Esophagus mucosa (tissue), 1 donor: ENCODE results near the gene NCAN. TPM values are rescaled to one million over a fixed set of nuclear protein-coding genes. Genes with fewer than 3 reads are reported as not detected.
"Not testable (repeated sequence)": the region's sequence is repeated elsewhere in the genome, so short reads cannot be mapped to it uniquely, and the experiment has no call there.

Experiments
- ATAC-seq: fragments of 200-7000 bp; cut with Tn5 transposase; one replicate; pipeline ENCODE4 v1.9.1; 2020
- total RNA-seq: library from RNA; stranded (reverse); gene quantifications from one replicate; pipeline ENCODE4 v1.2.4, GENCODE V29; 2023
- donor health status: DM: yes; HTN: yes; CAD: no.

The NCAN gene
- total RNA-seq, 1 donor from 2014 or later = not detected

GRCh38 chr19:19224852-19225494 lies 13.2 kb downstream of the NCAN start:
- peak; percentile 73 for ATAC-seq

GRCh38 chr19:19226204-19226603 lies 14.4 kb downstream of the NCAN start:
- ATAC-seq = no peak

- ATAC-seq = no peak
Observed at GRCh38 chr19:19226663-19227062, 14.9 kb downstream of the NCAN start.

- ATAC-seq = no peak
Observed at GRCh38 chr19:19227217-19227616, 15.5 kb downstream of the NCAN start.

GRCh38 chr19:19229701-19230100 lies 17.9 kb downstream of the NCAN start:
- no peak for ATAC-seq

- ATAC-seq = no peak
Observed at GRCh38 chr19:19230999-19231398, 19.2 kb downstream of the NCAN start.

GRCh38 chr19:19232261-19232721 lies 20.5 kb downstream of the NCAN start:
- ATAC-seq = no peak

GRCh38 chr19:19234220-19234816 lies 22.6 kb downstream of the NCAN start:
- ATAC-seq = no peak

- no peak for ATAC-seq
Observed at GRCh38 chr19:19236173-19236572, 24.4 kb downstream of the NCAN start.

- ATAC-seq = no peak
Observed at GRCh38 chr19:19238126-19238894, 26.6 kb downstream of the NCAN start.

GRCh38 chr19:19239675-19240074 lies 27.9 kb downstream of the NCAN start:
- ATAC-seq = no peak

GRCh38 chr19:19240476-19240875 lies 28.7 kb downstream of the NCAN start:
- ATAC-seq = no peak

GRCh38 chr19:19250196-19250801 lies 38.5 kb downstream of the NCAN start:
- no peak for ATAC-seq

- ATAC-seq = not testable (repeated sequence)
Observed at GRCh38 chr19:19253409-19253808, 41.7 kb downstream of the NCAN start.

GRCh38 chr19:19256072-19256969 lies 44.6 kb downstream of the NCAN start:
- no peak for ATAC-seq

- no peak for ATAC-seq
Observed at GRCh38 chr19:19257137-19257536, 45.4 kb downstream of the NCAN start.

GRCh38 chr19:19257836-19258588 lies 46.3 kb downstream of the NCAN start:
- ATAC-seq = no peak

GRCh38 chr19:19258589-19259338 lies 47.0 kb downstream of the NCAN start:
- ATAC-seq = no peak

- no peak for ATAC-seq
Observed at GRCh38 chr19:19259741-19260140, 48.0 kb downstream of the NCAN start.

- ATAC-seq = no peak
Observed at GRCh38 chr19:19260417-19261214, 48.9 kb downstream of the NCAN start.
